Fibroblast of lung (primary cell): Measurements from ENCODE around the gene OPN4. TPM values are rescaled to one million over a fixed set of nuclear protein-coding genes. Genes with fewer than 3 reads are reported as not detected.

Source experiments
- DNase-seq, 2 donors: peaks; one replicate each; pipeline versions ENCODE4 v3.0.0 to v3.0.0-alpha.2; 2010; ENCODE audit warnings: low read depth in 2 of 2
- H2AFZ ChIP-seq: 2 replicates; pipeline ENCODE4 v1.5.1; 2012; ENCODE audit warnings: low read length, control low read depth, inconsistent platforms
- H3K27ac ChIP-seq: 2 replicates; pipeline ENCODE4 v1.5.1; 2011; ENCODE audit warnings: low read length, control low read depth; ENCODE audit not compliant: insufficient read depth
- H3K27me3 ChIP-seq: 2 replicates; pipeline ENCODE4 v1.5.1; 2011; ENCODE audit warnings: mild to moderate bottlenecking, low read length; ENCODE audit not compliant: control insufficient read depth, insufficient read depth
- H3K36me3 ChIP-seq: 2 replicates; pipeline ENCODE4 v1.5.1; 2011; ENCODE audit warnings: low read length; ENCODE audit not compliant: control insufficient read depth, insufficient read depth
- H3K4me1 ChIP-seq: 2 replicates; pipeline ENCODE4 v1.5.1; 2011; ENCODE audit warnings: low read length; ENCODE audit not compliant: control insufficient read depth, insufficient read depth; ENCODE audit errors: extremely low read depth
- H3K4me2 ChIP-seq: 2 replicates; pipeline ENCODE4 v1.5.1; 2011; ENCODE audit warnings: low read length, control low read depth; ENCODE audit not compliant: insufficient read depth; ENCODE audit errors: extremely low read depth
- H3K4me3 ChIP-seq, 4 experiments: fragments of 200-600 bp in 1 of 4; sonication (generic) in 1 of 4; replicated peaks in 1 of 4; 2 replicates each; pipeline ENCODE4 v1.5.1; 2011 to 2016; ENCODE audit warnings: low read length in 4 of 4, low read depth in 3 of 4, mild to moderate bottlenecking in 3 of 4, control low read depth in 2 of 4, inconsistent platforms in 1 of 4, mixed read lengths in 1 of 4; ENCODE audit not compliant: insufficient read depth in 1 of 4; ENCODE audit errors: control extremely low read depth in 1 of 4
- H3K79me2 ChIP-seq: 2 replicates; pipeline ENCODE4 v1.5.1; 2012; ENCODE audit warnings: mild to moderate bottlenecking, low read length, inconsistent platforms; ENCODE audit not compliant: control insufficient read depth, insufficient read depth
- H3K9ac ChIP-seq: 2 replicates; pipeline ENCODE4 v1.5.1; 2011; ENCODE audit warnings: mild to moderate bottlenecking, low read length, control low read depth; ENCODE audit not compliant: insufficient read depth
- H3K9me3 ChIP-seq: 2 replicates; pipeline ENCODE4 v1.5.1; 2012; ENCODE audit warnings: low read depth, low read length; ENCODE audit not compliant: control insufficient read depth, insufficient read depth
- H4K20me1 ChIP-seq: 2 replicates; pipeline ENCODE4 v1.5.1; 2011; ENCODE audit warnings: low read length; ENCODE audit not compliant: control insufficient read depth, insufficient read depth; ENCODE audit errors: extremely low read depth
- CTCF ChIP-seq, 2 donors: IDR thresholded peaks in 1 of 2; conservative IDR thresholded peaks in 1 of 2; 1 replicate in 1 of 2; 2 replicates in 1 of 2; pipeline ENCODE4 v1.5.1; 2011 to 2012; ENCODE audit warnings: low read length in 2 of 2, control low read depth in 1 of 2, inconsistent platforms in 1 of 2, low read depth in 1 of 2, mild to moderate bottlenecking in 1 of 2
- EZH2 ChIP-seq: IDR thresholded peaks from 2 replicates; pipeline ENCODE4 v1.5.1; 2012; ENCODE audit warnings: low read length, control low read depth, mild to moderate bottlenecking; ENCODE audit errors: missing control alignments
- polyA plus RNA-seq, 2 donors: library from polyadenylated mRNA; depleted of rRNA in 1 of 2; stranded (reverse) in 1 of 2; unstranded in 1 of 2; fragments of >200 nt; gene quantifications; 2 replicates each; pipeline ENCODE4 v1.2.1, GENCODE V29; 2011 to 2012; ENCODE audit warnings: missing spikeins in 1 of 2
- total RNA-seq: library from RNA; depleted of rRNA; stranded (reverse); fragments of >200 nt; gene quantifications from 2 replicates; pipeline ENCODE4 v1.2.1, GENCODE V29; 2014

Gene OPN4
- total and polyA plus RNA-seq, 2 donors (not counting 1 experiment from before 2014, with no cell fraction given), result not detected

- Histone ChIP-seq H3K27me3 (peaks cover 2% of the 10 kb centered on the region), H3K79me2 (no peaks in the 10 kb centered on the region), H3K4me2 (no peak overlapping the region), H3K9me3 (no peaks in the 10 kb centered on the region), H3K4me1 (peaks cover 7% of the 10 kb centered on the region), H2AFZ (no peak overlapping the region), H4K20me1 (no peaks in the 10 kb centered on the region), H3K4me3 (no peak overlapping the region), H3K9ac (no peak overlapping the region), H3K36me3 (no peaks in the 10 kb centered on the region), H3K27ac (no peak overlapping the region)
- DNase-seq, result no peak
- no peak for TF ChIP-seq CTCF (conservative IDR thresholded peaks at IDR 0.05 in 1 of 2, IDR thresholded peaks at IDR 0.05 in 1 of 2; ENCODE audit: low read depth in 1 of 2, low read length in 2 of 2)
- no peak for TF ChIP-seq EZH2
Observed at GRCh38 chr10:86692023-86692514, 37.7 kb downstream of the OPN4 start.

- no peak overlapping the region for H3K27ac ChIP-seq
- no peaks in the 10 kb centered on the region for H3K36me3 ChIP-seq
- TF ChIP-seq EZH2 (no peak), CTCF (conservative IDR thresholded peaks at IDR 0.05 in 1 of 2, IDR thresholded peaks at IDR 0.05 in 1 of 2; ENCODE audit: low read depth in 1 of 2, low read length in 2 of 2) (no peak)
- H4K20me1 ChIP-seq, result no peaks in the 10 kb centered on the region
- no peak for DNase-seq
- no peaks in the 10 kb centered on the region for H3K79me2 ChIP-seq
- peaks cover 5% of the 10 kb centered on the region for H3K4me1 ChIP-seq
- no peaks in the 10 kb centered on the region for H3K9me3 ChIP-seq
- no peak overlapping the region for H3K9ac ChIP-seq
- H3K27me3 ChIP-seq, result peaks cover 2% of the 10 kb centered on the region
- no peak overlapping the region for H2AFZ ChIP-seq
- H3K4me3 ChIP-seq, result no peak overlapping the region
- H3K4me2 ChIP-seq, result no peak overlapping the region
Observed at GRCh38 chr10:86692664-86693063, 38.3 kb downstream of the OPN4 start.

- Histone ChIP-seq H3K4me1 (no peaks in the 10 kb centered on the region), H3K9me3 (no peaks in the 10 kb centered on the region), H3K36me3 (no peaks in the 10 kb centered on the region), H2AFZ (no peak overlapping the region), H3K27ac (no peak overlapping the region), H3K79me2 (no peaks in the 10 kb centered on the region), H3K4me2 (no peak overlapping the region), H3K4me3 (no peak overlapping the region), H4K20me1 (no peaks in the 10 kb centered on the region), H3K9ac (no peak overlapping the region), H3K27me3 (peaks cover 2% of the 10 kb centered on the region)
- DNase-seq, result no peak
- TF ChIP-seq CTCF (conservative IDR thresholded peaks at IDR 0.05 in 1 of 2, IDR thresholded peaks at IDR 0.05 in 1 of 2; ENCODE audit: low read depth in 1 of 2, low read length in 2 of 2) (no peak), EZH2 (no peak)
Observed at GRCh38 chr10:86693275-86693674, 38.9 kb downstream of the OPN4 start.
